Osteocyte (in vitro differentiated cells): Measurements from ENCODE around the gene MROH8. TPM values are rescaled to one million over a fixed set of nuclear protein-coding genes. Genes with fewer than 3 reads are reported as not detected.

ENCODE experiments used
- DNase-seq: peaks from one replicate; pipeline ENCODE4 v3.0.0; 2021; ENCODE audit warnings: mixed read lengths; ENCODE audit not compliant: unreplicated experiment; ENCODE audit errors: extremely low spot score
- H3K27ac Mint-ChIP-seq: one replicate; pipeline ENCODE4 v1.8.0; 2021; ENCODE audit warnings: mild to moderate bottlenecking, mixed read lengths; ENCODE audit not compliant: unreplicated experiment
- H3K27me3 Mint-ChIP-seq: one replicate; pipeline ENCODE4 v1.8.0; 2021; ENCODE audit warnings: mixed read lengths; ENCODE audit not compliant: unreplicated experiment
- H3K36me3 Mint-ChIP-seq: one replicate; pipeline ENCODE4 v1.8.0; 2021; ENCODE audit warnings: mixed read lengths; ENCODE audit not compliant: unreplicated experiment
- H3K4me1 Mint-ChIP-seq: one replicate; pipeline ENCODE4 v1.8.0; 2021; ENCODE audit warnings: mixed read lengths; ENCODE audit not compliant: unreplicated experiment
- H3K4me3 Mint-ChIP-seq: one replicate; pipeline ENCODE4 v1.8.0; 2021; ENCODE audit warnings: mild to moderate bottlenecking, moderate library complexity, mixed read lengths; ENCODE audit not compliant: unreplicated experiment
- H3K9me3 Mint-ChIP-seq: one replicate; pipeline ENCODE4 v1.8.0; 2021; ENCODE audit warnings: mixed read lengths; ENCODE audit not compliant: unreplicated experiment
- CTCF ChIP-seq: fragments of 200-600 bp; sonication (generic); IDR thresholded peaks from 2 replicates; pipeline ENCODE4 v1.5.0; 2021; ENCODE audit warnings: antibody characterized with exemption, mild to moderate bottlenecking, moderate library complexity
- total RNA-seq: library from RNA; stranded (reverse); gene quantifications from 2 replicates; pipeline ENCODE4 v1.2.1, GENCODE V29; 2021

MROH8 gene
- total RNA-seq, 1 donor from 2014 or later: 1.5 TPM

GRCh38 chr20:37095599-37096414 lies 83.5 kb downstream of the MROH8 start, which contains the start of gene RBL1:
Gene RBL1, minus strand, starts transcription at chr20:37095997. Its CDS starts 69 bp downstream, at chr20:37095928.
- H3K4me3 Mint-ChIP-seq: peak within 1 kb of the TSS; percentile 97
- H3K27me3 Mint-ChIP-seq: no peaks in the 10 kb centered on the region
- H3K36me3 Mint-ChIP-seq: no peaks in the 10 kb centered on the region
- peak; percentile 49 for TF ChIP-seq CTCF
- DNase-seq: peak; percentile 91
- H3K4me1 Mint-ChIP-seq: peaks cover 11% of the 10 kb centered on the region
- H3K27ac Mint-ChIP-seq: peak within 1 kb of the TSS; percentile 97
- H3K9me3 Mint-ChIP-seq: no peaks in the 10 kb centered on the region

GRCh38 chr20:37095108-37095598 lies 84.2 kb downstream of the MROH8 start:
- peak overlapping the region; percentile 62 for H3K27ac Mint-ChIP-seq
- DNase-seq: no peak

GRCh38 chr20:37090407-37090806 lies 88.9 kb downstream of the MROH8 start:
- no peak for TF ChIP-seq CTCF
- Mint-ChIP-seq H3K4me1 (peaks cover 7% of the 10 kb centered on the region), H3K27me3 (no peaks in the 10 kb centered on the region), H3K36me3 (peaks cover 4% of the 10 kb centered on the region), H3K9me3 (no peaks in the 10 kb centered on the region), H3K4me3 (no peak overlapping the region), H3K27ac (no peak overlapping the region)
- no peak for DNase-seq

More at GRCh38 chr20:37095108-37095598, 84.2 kb downstream of the MROH8 start:
- H3K27me3 Mint-ChIP-seq: no peaks in the 10 kb centered on the region
- H3K4me3 Mint-ChIP-seq: peak overlapping the region; percentile 97
- no peaks in the 10 kb centered on the region for H3K9me3 Mint-ChIP-seq
- no peaks in the 10 kb centered on the region for H3K36me3 Mint-ChIP-seq
- no peak for TF ChIP-seq CTCF
- H3K4me1 Mint-ChIP-seq: peaks cover 11% of the 10 kb centered on the region

- no peak overlapping the region for H3K27ac Mint-ChIP-seq
- H3K36me3 Mint-ChIP-seq: peaks cover 4% of the 10 kb centered on the region
- peak; percentile 63 for DNase-seq
- TF ChIP-seq CTCF: peak; percentile 46
- no peaks in the 10 kb centered on the region for H3K9me3 Mint-ChIP-seq
- no peak overlapping the region for H3K4me3 Mint-ChIP-seq
- no peaks in the 10 kb centered on the region for H3K27me3 Mint-ChIP-seq
- H3K4me1 Mint-ChIP-seq: no peaks in the 10 kb centered on the region
Measured at GRCh38 chr20:37081717-37082289, 97.5 kb downstream of the MROH8 start.

- H3K9me3 Mint-ChIP-seq: no peaks in the 10 kb centered on the region
- DNase-seq: peak; percentile 66
- TF ChIP-seq CTCF: no peak
- no peaks in the 10 kb centered on the region for H3K27me3 Mint-ChIP-seq
- peaks cover 6% of the 10 kb centered on the region for H3K4me1 Mint-ChIP-seq
- H3K36me3 Mint-ChIP-seq: peaks cover 2% of the 10 kb centered on the region
- H3K4me3 Mint-ChIP-seq: no peak overlapping the region
- no peak overlapping the region for H3K27ac Mint-ChIP-seq
Measured at GRCh38 chr20:37077009-37077408, 102.3 kb downstream of the MROH8 start.
